H1 (cell line): ENCODE measurements around the gene NRSN2. TPM values are rescaled to one million over a fixed set of nuclear protein-coding genes. Genes with fewer than 3 reads are reported as not detected.

Experiments used
- ASH2L ChIP-seq: fragments of 200-600, 300-600 bp; sonication (generic); IDR thresholded peaks from one replicate; pipeline ENCODE4 v1.7.1; 2017; ENCODE audit warnings: low read length
- BCL11A ChIP-seq, 2 experiments: IDR thresholded peaks; one replicate each; pipeline ENCODE4 v1.6.1; 2011; ENCODE audit warnings: low read depth in 2 of 2, low read length in 2 of 2, mild to moderate bottlenecking in 2 of 2
- CBX5 ChIP-seq: fragments of 300-800, 300-1000 bp; sonication (generic); IDR thresholded peaks from 2 replicates; pipeline ENCODE4 v1.7.1; 2016; ENCODE audit warnings: antibody characterized with exemption, low read length, low read depth
- CBX8 ChIP-seq: fragments of 300-800, 300-1000 bp; sonication (generic); IDR thresholded peaks from 2 replicates; pipeline ENCODE4 v1.7.1; 2016; ENCODE audit warnings: low read depth, low read length, borderline replicate concordance
- CHD1 ChIP-seq: IDR thresholded peaks from 2 replicates; pipeline ENCODE4 v1.6.1; 2012; ENCODE audit warnings: low read depth, low read length, improper control_type of control experiment
- CHD2 ChIP-seq: IDR thresholded peaks from 2 replicates; pipeline ENCODE4 v1.6.1; 2012; ENCODE audit warnings: low read length, improper control_type of control experiment
- CREB1 ChIP-seq: IDR thresholded peaks from 2 replicates; pipeline ENCODE4 v1.6.1; 2012; ENCODE audit warnings: inconsistent platforms
- CTBP2 ChIP-seq: IDR thresholded peaks from 2 replicates; pipeline ENCODE4 v1.7.0; 2011; ENCODE audit warnings: borderline replicate concordance, mild to moderate bottlenecking, moderate library complexity, mixed read lengths, low read length; ENCODE audit not compliant: insufficient read depth, insufficient read length
- EZH2 ChIP-seq: fragments of 200-600 bp; sonication (generic); IDR thresholded peaks from 2 replicates; pipeline ENCODE4 v1.7.1; 2012; ENCODE audit warnings: low read depth, mild to moderate bottlenecking, moderate library complexity, low read length, inconsistent platforms; ENCODE audit not compliant: severe bottlenecking
- FOSL1 ChIP-seq: IDR thresholded peaks from 2 replicates; pipeline ENCODE4 v1.6.1; 2011; ENCODE audit warnings: mild to moderate bottlenecking, low read depth, low read length, moderate library complexity; ENCODE audit not compliant: insufficient read depth
- HDAC6 ChIP-seq: IDR thresholded peaks from one replicate; pipeline ENCODE4 v1.7.1; 2012; ENCODE audit warnings: low read depth, mild to moderate bottlenecking, inconsistent platforms, low read length, moderate library complexity
- JUN ChIP-seq: IDR thresholded peaks from 2 replicates; pipeline ENCODE4 v1.6.1; 2011; ENCODE audit warnings: low read depth, mild to moderate bottlenecking, improper control_type of control experiment, low read length
- KDM4A ChIP-seq: IDR thresholded peaks from one replicate; pipeline ENCODE4 v1.7.1; 2012; ENCODE audit warnings: low read depth, mild to moderate bottlenecking, moderate library complexity, low read length, inconsistent platforms; ENCODE audit not compliant: severe bottlenecking
- PHF8 ChIP-seq: fragments of 200-600 bp; sonication (generic); conservative IDR thresholded peaks from 2 replicates; pipeline ENCODE4 v1.7.1; 2012; ENCODE audit warnings: low read depth, mild to moderate bottlenecking, inconsistent platforms, low read length, moderate library complexity
- POLR2A ChIP-seq, 2 experiments: IDR thresholded peaks; 1 replicate in 1 of 2; 2 replicates in 1 of 2; pipeline ENCODE4 v1.6.1; 2011; ENCODE audit warnings: low read depth in 2 of 2, low read length in 2 of 2, mild to moderate bottlenecking in 2 of 2; ENCODE audit errors: control extremely low read depth in 1 of 2
- POLR2AphosphoS5 ChIP-seq: IDR thresholded peaks from 2 replicates; pipeline ENCODE4 v1.6.1; 2011; ENCODE audit warnings: low read depth, low read length
- SIX5 ChIP-seq: IDR thresholded peaks from 2 replicates; pipeline ENCODE4 v1.6.1; 2011; ENCODE audit warnings: mild to moderate bottlenecking, low read depth, low read length
- SP1 ChIP-seq: IDR thresholded peaks from 2 replicates; pipeline ENCODE4 v1.6.1; 2011; ENCODE audit warnings: low read depth, low read length
- SP2 ChIP-seq: IDR thresholded peaks from 2 replicates; pipeline ENCODE4 v1.6.1; 2012; ENCODE audit warnings: mild to moderate bottlenecking, low read length, inconsistent platforms
- SRF ChIP-seq: IDR thresholded peaks from 2 replicates; pipeline ENCODE4 v1.6.1; 2011; ENCODE audit warnings: mild to moderate bottlenecking, low read depth, low read length, moderate library complexity
- TAF1 ChIP-seq: IDR thresholded peaks from 2 replicates; pipeline ENCODE4 v1.6.1; 2011; ENCODE audit warnings: mild to moderate bottlenecking, low read depth, low read length
- TBP ChIP-seq: IDR thresholded peaks from 2 replicates; pipeline ENCODE4 v1.6.1; 2011; ENCODE audit warnings: low read depth, low read length, improper control_type of control experiment
- TCF12 ChIP-seq: IDR thresholded peaks from 2 replicates; pipeline ENCODE4 v1.6.1; 2011; ENCODE audit warnings: low read depth, mild to moderate bottlenecking, low read length
- TEAD4 ChIP-seq: IDR thresholded peaks from 2 replicates; pipeline ENCODE4 v1.6.1; 2012; ENCODE audit warnings: low read depth, low read length, inconsistent platforms, mixed read lengths
- polyA plus RNA-seq, 7 experiments: library from polyadenylated mRNA; depleted of rRNA in 3 of 7; stranded (reverse) in 5 of 7; unstranded in 2 of 7; fragments of >200 nt in 5 of 7; fragments of 200-250 nt in 2 of 7; gene quantifications; 1 replicate in 5 of 7; 2 replicates in 1 of 7; 4 replicates in 1 of 7; pipeline versions ENCODE4 v1.2.1 to v1.2.3, GENCODE V29; 2011 to 2013; ENCODE audit warnings: missing spikeins in 2 of 7, mixed read lengths in 2 of 7
- total RNA-seq: library from RNA; stranded (reverse); fragmentation: NEBNext Ultra II Directional; extraction: Animal tissue kit (Norgen Biotek cat#: 25700); gene quantifications from 2 replicates; pipeline ENCODE4 v1.2.1, GENCODE V29; 2021
- TF ChIP-seq, protein P1 (sequence below): IDR thresholded peaks from 2 replicates; pipeline ENCODE4 v1.6.1; 2011; ENCODE audit warnings: low read depth, mild to moderate bottlenecking, low read length; ENCODE audit not compliant: insufficient read depth

The NRSN2 gene
- total and polyA plus RNA-seq, 2 of the 8 experiments (the other 6 are each of a cell fraction or from before 2014, with no cell fraction given), result 19.4 to 33.3 TPM

GRCh38 chr20:324177-325044 lies 22.5 kb upstream of the NRSN2 start (continued):
- peak; percentile 23; the same call in 1 of the 2 replicates for TF ChIP-seq SP1
- peak; percentile 46; the same call in 1 of the 2 replicates for TF ChIP-seq CREB1
- TF ChIP-seq CBX8, result no peak
- no peak for TF ChIP-seq SP2
- peak; percentile 39; the same call in 1 of the 2 replicates for TF ChIP-seq TEAD4
- peak; percentile 66 for TF ChIP-seq CTBP2
- TF ChIP-seq HDAC6, result no peak
- TF ChIP-seq CHD1, result peak; percentile 43; the same call in 1 of the 2 replicates
- no peak for TF ChIP-seq SIX5
- peak; percentile 4; the same call in 1 of the 2 replicates for TF ChIP-seq CHD2
- TF ChIP-seq KDM4A, result peak; percentile 64
- TF ChIP-seq, protein P1, sequence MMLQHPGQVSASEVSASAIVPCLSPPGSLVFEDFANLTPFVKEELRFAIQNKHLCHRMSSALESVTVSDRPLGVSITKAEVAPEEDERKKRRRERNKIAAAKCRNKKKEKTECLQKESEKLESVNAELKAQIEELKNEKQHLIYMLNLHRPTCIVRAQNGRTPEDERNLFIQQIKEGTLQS, result no peak
- no peak for TF ChIP-seq TBP
- TF ChIP-seq TCF12, result no peak
- TF ChIP-seq SRF, result no peak
- TF ChIP-seq JUN, result no peak
- 0 out of 2 replicates have a peak, but pooled peaks have one; percentile 63 for TF ChIP-seq POLR2AphosphoS5
- TF ChIP-seq POLR2A (IDR thresholded peaks at IDR 0.05; ENCODE audit: control extremely low read depth in 1 of 2, low read depth in 2 of 2, low read length in 2 of 2), result peak in 1 of 2 experiments; percentile 56; a peak in 2 of 3 replicates
- TF ChIP-seq BCL11A (IDR thresholded peaks at IDR 0.05; ENCODE audit: low read depth in 2 of 2, low read length in 2 of 2), result no peak
- no peak for TF ChIP-seq CBX5
- TF ChIP-seq TAF1, result peak; percentile 73
- TF ChIP-seq EZH2, result no peak
- peak; percentile 52 for TF ChIP-seq ASH2L
- TF ChIP-seq FOSL1, result no peak
- TF ChIP-seq PHF8, result peak; percentile 36; the same call in 1 of the 2 replicates
